Measurements from ENCODE around the gene STK16. TPM values are rescaled to one million over a fixed set of nuclear protein-coding genes. Genes with fewer than 3 reads are reported as not detected.
A peak's percentile ranks its signal among the peaks of the same experiment; 100 is the strongest.

The STK16 gene
- total and polyA plus RNA-seq, 2 of the 13 experiments (the other 11 are each of a cell fraction or from before 2014, with no cell fraction given), result 28.0 to 50.9 TPM

DNA sequence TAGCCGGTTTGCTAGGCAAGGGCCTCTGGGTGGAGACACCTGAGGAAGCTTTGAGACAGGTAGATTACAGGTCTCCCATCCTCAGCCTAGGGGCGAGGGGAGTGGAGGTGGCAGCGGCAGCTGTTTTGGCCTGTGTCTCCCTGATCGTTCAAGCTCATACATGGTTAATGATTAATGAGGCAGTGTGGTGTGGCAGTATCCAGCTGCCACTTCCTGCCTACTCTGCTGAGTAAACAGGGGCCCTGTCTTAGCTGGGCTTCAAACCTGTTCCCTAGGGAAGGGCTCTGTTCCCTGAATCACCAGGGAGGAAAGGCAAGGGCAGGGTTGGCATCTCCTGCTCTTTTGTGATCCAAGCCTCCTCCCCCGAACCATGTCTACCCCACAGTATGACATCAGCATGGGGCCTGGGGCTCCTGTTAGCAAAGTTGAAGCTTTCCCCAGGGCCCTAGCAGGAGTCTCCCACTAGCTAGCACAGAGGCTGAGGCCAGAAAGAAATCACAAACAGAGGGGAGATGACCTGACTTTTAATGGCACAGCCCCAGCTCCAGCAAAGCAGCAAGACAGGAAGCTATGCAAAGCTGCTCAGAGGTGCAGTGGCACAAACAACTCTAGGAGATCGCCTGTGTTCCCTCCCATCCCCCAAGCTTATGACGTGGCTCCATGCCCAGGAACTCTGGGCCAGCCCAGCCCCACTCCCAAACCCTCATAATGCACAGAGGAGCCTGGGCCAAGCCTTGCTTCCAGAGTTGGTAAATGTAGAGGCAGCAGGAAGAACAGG lies 4.1 kb downstream of the STK16 start (continued):
- TF ChIP-seq, protein P1, sequence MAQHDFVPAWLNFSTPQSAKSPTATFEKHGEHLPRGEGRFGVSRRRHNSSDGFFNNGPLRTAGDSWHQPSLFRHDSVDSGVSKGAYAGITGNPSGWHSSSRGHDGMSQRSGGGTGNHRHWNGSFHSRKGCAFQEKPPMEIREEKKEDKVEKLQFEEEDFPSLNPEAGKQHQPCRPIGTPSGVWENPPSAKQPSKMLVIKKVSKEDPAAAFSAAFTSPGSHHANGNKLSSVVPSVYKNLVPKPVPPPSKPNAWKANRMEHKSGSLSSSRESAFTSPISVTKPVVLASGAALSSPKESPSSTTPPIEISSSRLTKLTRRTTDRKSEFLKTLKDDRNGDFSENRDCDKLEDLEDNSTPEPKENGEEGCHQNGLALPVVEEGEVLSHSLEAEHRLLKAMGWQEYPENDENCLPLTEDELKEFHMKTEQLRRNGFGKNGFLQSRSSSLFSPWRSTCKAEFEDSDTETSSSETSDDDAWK (CRISPR knock-in tag; IDR thresholded peaks at IDR 0.05), result no peak
- TF ChIP-seq SP1 (IDR thresholded peaks at IDR 0.05), result no peak
- no peak for TF ChIP-seq SP1 (CRISPR knock-in tag; IDR thresholded peaks at IDR 0.05)
- TF ChIP-seq TEAD3 (CRISPR knock-in tag; optimal IDR thresholded peaks at IDR 0.05; ENCODE audit: borderline replicate concordance), result peak; percentile 33
- TF ChIP-seq KLF12 (CRISPR knock-in tag; IDR thresholded peaks at IDR 0.05; ENCODE audit: borderline replicate concordance), result no peak
- TF ChIP-seq MIER3 (CRISPR knock-in tag; IDR thresholded peaks at IDR 0.05; ENCODE audit: borderline replicate concordance), result peak; percentile 84; the same call in 1 of the 2 replicates
- no peak for TF ChIP-seq ZNF850 (CRISPR knock-in tag; conservative IDR thresholded peaks at IDR 0.05)
- no peak for TF ChIP-seq ZNF24 (IDR thresholded peaks at IDR 0.05)
- TF ChIP-seq, protein P2, sequence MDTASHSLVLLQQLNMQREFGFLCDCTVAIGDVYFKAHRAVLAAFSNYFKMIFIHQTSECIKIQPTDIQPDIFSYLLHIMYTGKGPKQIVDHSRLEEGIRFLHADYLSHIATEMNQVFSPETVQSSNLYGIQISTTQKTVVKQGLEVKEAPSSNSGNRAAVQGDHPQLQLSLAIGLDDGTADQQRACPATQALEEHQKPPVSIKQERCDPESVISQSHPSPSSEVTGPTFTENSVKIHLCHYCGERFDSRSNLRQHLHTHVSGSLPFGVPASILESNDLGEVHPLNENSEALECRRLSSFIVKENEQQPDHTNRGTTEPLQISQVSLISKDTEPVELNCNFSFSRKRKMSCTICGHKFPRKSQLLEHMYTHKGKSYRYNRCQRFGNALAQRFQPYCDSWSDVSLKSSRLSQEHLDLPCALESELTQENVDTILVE (CRISPR knock-in tag; IDR thresholded peaks at IDR 0.05), result peak; percentile 74; the same call in 1 of the 2 replicates
- TF ChIP-seq ZNF333 (CRISPR knock-in tag; IDR thresholded peaks at IDR 0.05; ENCODE audit: borderline replicate concordance), result no peak
- peak; percentile 85 for TF ChIP-seq ZNF343 (CRISPR knock-in tag; IDR thresholded peaks at IDR 0.05)
- TF ChIP-seq RBM39 (IDR thresholded peaks at IDR 0.05; ENCODE audit: low read depth, low read length, poor library complexity, severe bottlenecking), result no peak
- TF ChIP-seq ZKSCAN1 (IDR thresholded peaks at IDR 0.05; ENCODE audit: low read length), result no peak
- peak; percentile 65; the same call in 1 of the 2 replicates for TF ChIP-seq ZNF441 (CRISPR knock-in tag; IDR thresholded peaks at IDR 0.05; ENCODE audit: borderline replicate concordance)
- TF ChIP-seq ESRRA (CRISPR knock-in tag; IDR thresholded peaks at IDR 0.05; ENCODE audit: low read depth), result no peak
- peak; percentile 86 for TF ChIP-seq JUN (CRISPR knock-in tag; IDR thresholded peaks at IDR 0.05)
- TF ChIP-seq, protein P3, sequence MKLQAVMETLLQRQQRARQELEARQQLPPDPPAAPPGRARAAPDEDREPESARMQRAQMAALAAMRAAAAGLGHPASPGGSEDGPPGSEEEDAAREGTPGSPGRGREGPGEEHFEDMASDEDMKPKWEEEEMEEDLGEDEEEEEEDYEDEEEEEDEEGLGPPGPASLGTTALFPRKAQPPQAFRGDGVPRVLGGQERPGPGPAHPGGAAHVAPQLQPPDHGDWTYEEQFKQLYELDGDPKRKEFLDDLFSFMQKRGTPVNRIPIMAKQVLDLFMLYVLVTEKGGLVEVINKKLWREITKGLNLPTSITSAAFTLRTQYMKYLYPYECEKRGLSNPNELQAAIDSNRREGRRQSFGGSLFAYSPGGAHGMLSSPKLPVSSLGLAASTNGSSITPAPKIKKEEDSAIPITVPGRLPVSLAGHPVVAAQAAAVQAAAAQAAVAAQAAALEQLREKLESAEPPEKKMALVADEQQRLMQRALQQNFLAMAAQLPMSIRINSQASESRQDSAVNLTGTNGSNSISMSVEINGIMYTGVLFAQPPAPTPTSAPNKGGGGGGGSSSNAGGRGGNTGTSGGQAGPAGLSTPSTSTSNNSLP (IDR thresholded peaks at IDR 0.05; ENCODE audit: low read depth, low read length), result 0 out of 2 replicates have a peak, but pooled peaks have one; percentile 17
- TF ChIP-seq RARG (CRISPR knock-in tag; IDR thresholded peaks at IDR 0.05; ENCODE audit: low read depth), result 0 out of 2 replicates have a peak, but pooled peaks have one; percentile 24
- TF ChIP-seq CREM (IDR thresholded peaks at IDR 0.05), result peak; percentile 91
- no peak for TF ChIP-seq CREM (CRISPR knock-in tag; IDR thresholded peaks at IDR 0.05)
- no peak for TF ChIP-seq JUNB (CRISPR knock-in tag; IDR thresholded peaks at IDR 0.05; ENCODE audit: borderline replicate concordance)
- TF ChIP-seq ZNF552 (CRISPR knock-in tag; IDR thresholded peaks at IDR 0.05; ENCODE audit: borderline replicate concordance), result no peak
- no peak for TF ChIP-seq HDAC6 (IDR thresholded peaks at IDR 0.05; ENCODE audit: low read depth, low read length)
- TF ChIP-seq ZNF629 (CRISPR knock-in tag; conservative IDR thresholded peaks at IDR 0.05), result no peak
